Gastrocnemius medialis (tissue), 4 donors: ENCODE results near the gene DPYSL3. TPM values are rescaled to one million over a fixed set of nuclear protein-coding genes. Genes with fewer than 3 reads are reported as not detected.

Experiments used
- ATAC-seq, 2 donors: fragments of 150-250 bp; one replicate each; pipeline ENCODE4 v1.9.1; 2016
- DNase-seq, 2 donors: peaks; one replicate each; pipeline ENCODE4 v3.0.0-alpha.2; 2019
- H3K27ac ChIP-seq, 4 donors: fragments of 200-600 bp; sonication (generic); 1 replicate in 1 of 4; 2 replicates in 3 of 4; pipeline ENCODE4 v1.5.1; 2016 to 2018; ENCODE audit warnings: mild to moderate bottlenecking in 2 of 4, moderate library complexity in 1 of 4
- H3K27me3 ChIP-seq, 3 donors: fragments of 200-600 bp; sonication (generic) in 2 of 3; 1 replicate in 1 of 3; 2 replicates in 2 of 3; pipeline versions ENCODE4 v1.5.1 to v1.6.0; 2016 to 2019; ENCODE audit warnings: mild to moderate bottlenecking in 1 of 3, moderate library complexity in 1 of 3
- H3K36me3 ChIP-seq, 2 donors: fragments of 200-600 bp; sonication (generic) in 1 of 2; one replicate each; pipeline ENCODE4 v1.5.1; 2017 to 2018
- H3K4me1 ChIP-seq, 2 donors: fragments of 200-600 bp; sonication (generic) in 1 of 2; one replicate each; pipeline ENCODE4 v1.5.1; 2016 to 2017; ENCODE audit warnings: mild to moderate bottlenecking in 2 of 2
- H3K4me3 ChIP-seq, 4 donors: fragments of 200-600 bp; sonication (generic) in 3 of 4; 1 replicate in 1 of 4; 2 replicates in 3 of 4; pipeline ENCODE4 v1.5.1; 2016 to 2019; ENCODE audit warnings: mild to moderate bottlenecking in 2 of 4
- H3K9me3 ChIP-seq, 3 donors: fragments of 200-600 bp; sonication (generic) in 2 of 3; 1 replicate in 1 of 3; 2 replicates in 2 of 3; pipeline ENCODE4 v1.5.1; 2016 to 2019
- CTCF ChIP-seq, 5 experiments: fragments of 450-650 bp in 3 of 5; fragments of 200-600 bp in 2 of 5; sonication (generic) in 2 of 5; IDR thresholded peaks in 4 of 5; conservative IDR thresholded peaks in 1 of 5; 1 replicate in 4 of 5; 2 replicates in 1 of 5; pipeline ENCODE4 v1.5.1; 2016 to 2019; ENCODE audit warnings: antibody characterized with exemption in 5 of 5, mild to moderate bottlenecking in 3 of 5, moderate library complexity in 3 of 5
- POLR2A ChIP-seq, 2 donors: fragments of 450-650 bp; IDR thresholded peaks; one replicate each; pipeline ENCODE4 v1.6.1; 2017; ENCODE audit warnings: antibody characterized with exemption in 2 of 2, mild to moderate bottlenecking in 2 of 2, moderate library complexity in 2 of 2
- in situ Hi-C, 4 donors: fragments of 200-750 bp; cut with MboI; loops; one replicate each; pipeline versions ENCODE4 v1.15.0 to v1.8.0; 2017; ENCODE audit warnings: low sequenced_read_pairs in 4 of 4
- intact Hi-C: fragments of 100-400 bp; cut with DNase I; formaldehyde crosslinking; loops from one replicate; pipeline ENCODE4 v1.15.1; 2023; ENCODE audit warnings: low total_unique reads
- total RNA-seq, 4 donors: library from RNA; depleted of rRNA; stranded (reverse); fragments of >200 nt; gene quantifications; one replicate each; pipeline versions ENCODE4 v1.1.0 to v1.2.3, GENCODE V29; 2016

The DPYSL3 gene
- 10 to 100 TPM; 11.7 to 45.8 (median 26.0) TPM for total RNA-seq

GRCh38 chr5:147509710-147510651 lies at the start of gene DPYSL3:
Gene DPYSL3 (minus strand): TSS chr5:147510068. CDS start chr5:147509858, 210 bp downstream.
- no peaks in the 10 kb centered on the region for H3K36me3 ChIP-seq
- peak within 1 kb of the TSS; percentile 66 to 91 (median 76) for H3K4me3 ChIP-seq
- peak; percentile 87 to 89 for ATAC-seq
- H3K9me3 ChIP-seq, result no peaks in the 10 kb centered on the region
- H3K4me1 ChIP-seq, result peaks cover 0 to 13% of the 10 kb centered on the region in 2 donors
- no peaks in the 10 kb centered on the region for H3K27me3 ChIP-seq
- TF ChIP-seq CTCF (IDR thresholded peaks at IDR 0.05 in 4 of 5, conservative IDR thresholded peaks at IDR 0.05 in 1 of 5), result peak in 3 of 5 experiments; percentile 1 to 41 (median 36)
- peak; percentile 16 to 17 for TF ChIP-seq POLR2A (IDR thresholded peaks at IDR 0.05)
- peak; percentile 29 to 51 for DNase-seq
- H3K27ac ChIP-seq, result peak within 1 kb of the TSS; percentile 57 to 71 (median 68)
- intact Hi-C loops, result loop anchor here (2.0 to 5.0 kb wide), 2 partner anchors 47 to 55 kb away; no protein-coding TSS in a partner anchor
- in situ Hi-C loops, result no loop called here

- peak; percentile 87 to 92 for ATAC-seq
- Histone ChIP-seq H3K36me3 (no peaks in the 10 kb centered on the region), H3K9me3 (no peaks in the 10 kb centered on the region), H3K4me1 (peaks cover 0 to 10% of the 10 kb centered on the region in 2 donors), H3K27ac (no peak overlapping the region), H3K4me3 (no peak overlapping the region), H3K27me3 (no peaks in the 10 kb centered on the region)
- TF ChIP-seq CTCF (IDR thresholded peaks at IDR 0.05 in 4 of 5, conservative IDR thresholded peaks at IDR 0.05 in 1 of 5) (peak; percentile 56 to 73 (median 66)), POLR2A (IDR thresholded peaks at IDR 0.05) (no peak)
- intact Hi-C loops (loop anchor here (1.0 to 5.0 kb wide), 4 partner anchors 52 to 335 kb away; no protein-coding TSS in a partner anchor), in situ Hi-C loops (loop anchor here in 3 of 4 donors (5.0 to 25.0 kb wide), 4 partner anchors 97 to 334 kb away; no protein-coding TSS in a partner anchor)
- DNase-seq, result peak; percentile 11 to 40
Measured at GRCh38 chr5:147558826-147559225, 49.0 kb upstream of the DPYSL3 start.

- H3K9me3 ChIP-seq, result no peaks in the 10 kb centered on the region
- TF ChIP-seq POLR2A (IDR thresholded peaks at IDR 0.05) (no peak), CTCF (IDR thresholded peaks at IDR 0.05 in 4 of 5, conservative IDR thresholded peaks at IDR 0.05 in 1 of 5) (no peak)
- no peak for ATAC-seq
- no peak overlapping the region for H3K27ac ChIP-seq
- DNase-seq, result no peak
- peaks cover 0 to 13% of the 10 kb centered on the region in 2 donors for H3K4me1 ChIP-seq
- H3K4me3 ChIP-seq, result no peak overlapping the region
- in situ Hi-C loops (loop anchor here in 3 of 4 donors (5.0 to 25.0 kb wide), 4 partner anchors 96 to 333 kb away; no protein-coding TSS in a partner anchor), intact Hi-C loops (loop anchor here (2.0 to 5.0 kb wide), 2 partner anchors 51 to 163 kb away; no protein-coding TSS in a partner anchor)
- H3K27me3 ChIP-seq, result no peaks in the 10 kb centered on the region
- H3K36me3 ChIP-seq, result no peaks in the 10 kb centered on the region
Measured at GRCh38 chr5:147557876-147558745, 48.2 kb upstream of the DPYSL3 start.

- no peaks in the 10 kb centered on the region for H3K36me3 ChIP-seq
- no peak overlapping the region for H3K4me3 ChIP-seq
- peak overlapping the region in 2 of 4 donors; percentile 38 to 56 for H3K27ac ChIP-seq
- H3K4me1 ChIP-seq, result peaks cover 0 to 17% of the 10 kb centered on the region in 2 donors
- no peaks in the 10 kb centered on the region for H3K27me3 ChIP-seq
- intact Hi-C loops, result loop anchor here (5.0 kb wide), 1 partner anchor 48 kb away; no protein-coding TSS in a partner anchor
- DNase-seq (no peak), ATAC-seq (no peak)
- in situ Hi-C loops, result loop anchor here in 3 of 4 donors (5.0 to 25.0 kb wide), 4 partner anchors 93 to 330 kb away; no protein-coding TSS in a partner anchor
- no peaks in the 10 kb centered on the region for H3K9me3 ChIP-seq
- TF ChIP-seq POLR2A (IDR thresholded peaks at IDR 0.05), result no peak
- TF ChIP-seq CTCF (IDR thresholded peaks at IDR 0.05 in 4 of 5, conservative IDR thresholded peaks at IDR 0.05 in 1 of 5), result no peak
Measured at GRCh38 chr5:147555176-147555575, 45.3 kb upstream of the DPYSL3 start.
